Measurements from ENCODE around the gene CFAP46. TPM values are rescaled to one million over a fixed set of nuclear protein-coding genes. Genes with fewer than 3 reads are reported as not detected.
A peak's percentile ranks its signal among the peaks of the same experiment; 100 is the strongest.

CFAP46 gene
- total and polyA plus RNA-seq, 2 of the 8 experiments (the other 6 are each of a cell fraction or from before 2014, with no cell fraction given) = 2.6 to 4.8 TPM

DNA sequence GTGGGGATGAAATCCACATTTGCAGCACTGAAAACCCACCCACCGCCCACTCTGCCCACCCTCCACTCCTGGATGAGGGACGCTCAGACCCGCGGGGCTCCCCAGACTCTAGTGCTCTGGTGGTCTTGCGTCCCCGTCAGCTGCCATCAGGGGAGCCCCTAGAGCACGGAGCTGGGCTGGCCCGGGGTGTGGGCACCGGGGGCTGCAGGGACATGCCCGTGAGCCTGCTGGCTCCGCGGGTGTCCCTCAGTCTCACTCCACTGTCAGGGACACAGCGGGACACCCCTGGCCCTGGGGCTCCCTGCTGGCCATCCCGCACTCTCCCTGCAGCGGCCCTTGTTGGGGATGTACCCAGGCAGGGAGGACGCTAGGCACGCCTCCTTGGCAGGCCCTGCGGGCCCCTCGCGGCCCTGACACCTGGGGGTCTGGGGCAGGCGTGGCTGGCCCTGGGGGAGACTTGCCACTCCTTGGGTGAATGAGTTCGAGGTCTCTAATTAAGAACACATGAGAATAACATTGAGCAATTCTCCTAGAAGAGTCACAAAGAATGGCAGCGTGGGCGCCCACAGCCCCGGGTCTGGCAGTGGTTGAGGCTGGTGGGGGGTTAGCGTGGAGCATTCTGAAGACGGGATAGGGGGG is 64.2 kb downstream of the CFAP46 start:
- FAIRE-seq (no peak), DNase-seq (ENCODE audit: low read depth in 1 of 2, low spot score in 2 of 2) (peak in 1 of 2 experiments; percentile 45)
- H3K4me1 ChIP-seq (replicated peaks in 1 of 4; ENCODE audit: control insufficient read depth in 3 of 4, insufficient read depth in 4 of 4, low read length in 3 of 4) = peaks cover 0 to 19% (median 8%) of the 10 kb centered on the region in 4 experiments; a peak in 6 of 7 replicates
- H2AK5ac ChIP-seq (ENCODE audit: low read depth, low read length) = no peak overlapping the region
- H3K9me3 ChIP-seq (ENCODE audit: insufficient read depth in 2 of 2, low read depth in 1 of 2, low read length in 1 of 2) = no peaks in the 10 kb centered on the region
- H4K20me1 ChIP-seq (replicated peaks in 1 of 2; ENCODE audit: control insufficient read depth in 1 of 2, insufficient read depth in 2 of 2, low read length in 2 of 2) = no peaks in the 10 kb centered on the region
- H2BK120ac ChIP-seq (replicated peaks; ENCODE audit: low read depth, low read length) = no peak overlapping the region
- H3K27me3 ChIP-seq (replicated peaks in 1 of 4; ENCODE audit: control insufficient read depth in 3 of 4, extremely low read depth in 1 of 4, insufficient read depth in 3 of 4, low read length in 3 of 4) = 0 out of 7 replicates have a peak, but pooled peaks cover 0 to 2% (median 0%) of the 10 kb centered on the region in 4 experiments
- H3K56ac ChIP-seq (replicated peaks; ENCODE audit: insufficient read length, low read depth, low read length) = no peak overlapping the region
- POLR2A ChIA-PET (ENCODE audit: partially characterized antibody) = no interaction called here
- no peak overlapping the region for H2BK15ac ChIP-seq (ENCODE audit: low read length)
- peak overlapping the region; percentile 69 for H4K91ac ChIP-seq (replicated peaks; ENCODE audit: insufficient read length, low read length)
- no peak overlapping the region for H2AFZ ChIP-seq (ENCODE audit: low read length)
- H2BK5ac ChIP-seq (ENCODE audit: low read depth, low read length) = peak overlapping the region; percentile 85; the same call in 1 of the 2 replicates
- no peak overlapping the region for H3K4me3 ChIP-seq (ENCODE audit: extremely low read depth in 1 of 4, insufficient read depth in 2 of 4, low read depth in 3 of 4, low read length in 4 of 4)
- H4K8ac ChIP-seq (ENCODE audit: extremely low read depth, insufficient read depth, low read length) = no peak overlapping the region; the same call in 1 of the 2 replicates
- peak overlapping the region; percentile 85 for H3K4ac ChIP-seq (replicated peaks; ENCODE audit: insufficient read length, low read depth, low read length)
- H3K4me2 ChIP-seq (ENCODE audit: insufficient read depth in 1 of 2, low read depth in 2 of 2, low read length in 2 of 2) = no peak overlapping the region
- peak overlapping the region; percentile 27; the same call in 1 of the 2 replicates for H2BK12ac ChIP-seq (ENCODE audit: low read depth, low read length)
- WGBS, 2 experiments (ENCODE audit: extremely low coverage in 1 of 2, insufficient coverage in 1 of 2, insufficient read length in 1 of 2, insufficient replicate concordance in 2 of 2, low coverage in 1 of 2, low lambda C conversion rate in 2 of 2, missing lambda C conversion rate in 1 of 2) = 90% methylated on average over 21 of the region's 27 CpGs; no CpG with 5 or more reads in 1 of the 2 experiments
- H3K36me3 ChIP-seq (ENCODE audit: control insufficient read depth in 2 of 4, insufficient read depth in 4 of 4, low read length in 3 of 4) = no peaks in the 10 kb centered on the region
- no peak overlapping the region for H3K14ac ChIP-seq (ENCODE audit: insufficient read length)
- no peaks in the 10 kb centered on the region for H3K79me2 ChIP-seq (ENCODE audit: control insufficient read depth in 1 of 2, insufficient read depth in 2 of 2, low read length in 2 of 2)
- no peak overlapping the region for H3K23ac ChIP-seq (ENCODE audit: insufficient read length)
- H2BK20ac ChIP-seq (ENCODE audit: low read length) = no peak overlapping the region
- peak overlapping the region; percentile 38 for H4K5ac ChIP-seq (ENCODE audit: insufficient read length, low read depth, low read length)
- H3K27ac ChIP-seq (ENCODE audit: low read depth, low read length) = no peak overlapping the region
- H3K23me2 ChIP-seq (ENCODE audit: low read depth, low read length) = peaks cover 8% of the 10 kb centered on the region; the same call in 1 of the 2 replicates
- no peak overlapping the region for H3K9ac ChIP-seq (replicated peaks in 1 of 4; ENCODE audit: extremely low read depth in 1 of 4, low read depth in 3 of 4, low read length in 3 of 4)
- CTCF ChIA-PET (ENCODE audit: partially characterized antibody) = interaction anchor here (0.7 kb wide), 1 partner anchor 32 kb away, joined by 3 read pairs; no protein-coding TSS in a partner anchor
- no peaks in the 10 kb centered on the region for H3K79me1 ChIP-seq (ENCODE audit: low read depth, low read length)
- H3K18ac ChIP-seq (ENCODE audit: extremely low read depth, low read length) = peak overlapping the region; percentile 60
- TF ChIP-seq CTBP2 (IDR thresholded peaks at IDR 0.05; ENCODE audit: borderline replicate concordance, insufficient read depth, insufficient read length, low read length) (no peak), JUND (IDR thresholded peaks at IDR 0.05; ENCODE audit: low read length) (no peak), POLR2A (IDR thresholded peaks at IDR 0.05; ENCODE audit: control extremely low read depth in 1 of 2, low read depth in 2 of 2, low read length in 2 of 2) (no peak), CEBPB (IDR thresholded peaks at IDR 0.05; ENCODE audit: low read depth, low read length) (no peak), TAF7 (optimal IDR thresholded peaks at IDR 0.05; ENCODE audit: borderline replicate concordance, low read depth, low read length) (no peak), RFX5 (IDR thresholded peaks at IDR 0.05; ENCODE audit: borderline replicate concordance, low read depth, low read length) (no peak), CHD1 (IDR thresholded peaks at IDR 0.05; ENCODE audit: low read depth, low read length) (no peak), SRF (IDR thresholded peaks at IDR 0.05; ENCODE audit: low read depth, low read length) (no peak), RNF2 (IDR thresholded peaks at IDR 0.05; ENCODE audit: borderline replicate concordance, low read depth, low read length, missing control alignments, poor library complexity, severe bottlenecking) (no peak), GABPA (IDR thresholded peaks at IDR 0.05; ENCODE audit: borderline replicate concordance, insufficient read depth, low read length) (no peak), BRCA1 (IDR thresholded peaks at IDR 0.05; ENCODE audit: low read depth, low read length) (no peak), HDAC2 (IDR thresholded peaks at IDR 0.05; ENCODE audit: borderline replicate concordance in 1 of 2, low read depth in 2 of 2, low read length in 2 of 2) (no peak)
